ENCODE data around the gene IL23R. TPM values are rescaled to one million over a fixed set of nuclear protein-coding genes. Genes with fewer than 3 reads are reported as not detected.

IL23R gene, protein sequence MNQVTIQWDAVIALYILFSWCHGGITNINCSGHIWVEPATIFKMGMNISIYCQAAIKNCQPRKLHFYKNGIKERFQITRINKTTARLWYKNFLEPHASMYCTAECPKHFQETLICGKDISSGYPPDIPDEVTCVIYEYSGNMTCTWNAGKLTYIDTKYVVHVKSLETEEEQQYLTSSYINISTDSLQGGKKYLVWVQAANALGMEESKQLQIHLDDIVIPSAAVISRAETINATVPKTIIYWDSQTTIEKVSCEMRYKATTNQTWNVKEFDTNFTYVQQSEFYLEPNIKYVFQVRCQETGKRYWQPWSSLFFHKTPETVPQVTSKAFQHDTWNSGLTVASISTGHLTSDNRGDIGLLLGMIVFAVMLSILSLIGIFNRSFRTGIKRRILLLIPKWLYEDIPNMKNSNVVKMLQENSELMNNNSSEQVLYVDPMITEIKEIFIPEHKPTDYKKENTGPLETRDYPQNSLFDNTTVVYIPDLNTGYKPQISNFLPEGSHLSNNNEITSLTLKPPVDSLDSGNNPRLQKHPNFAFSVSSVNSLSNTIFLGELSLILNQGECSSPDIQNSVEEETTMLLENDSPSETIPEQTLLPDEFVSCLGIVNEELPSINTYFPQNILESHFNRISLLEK
- total RNA-seq, result not detected in 2 replicates

DNA sequence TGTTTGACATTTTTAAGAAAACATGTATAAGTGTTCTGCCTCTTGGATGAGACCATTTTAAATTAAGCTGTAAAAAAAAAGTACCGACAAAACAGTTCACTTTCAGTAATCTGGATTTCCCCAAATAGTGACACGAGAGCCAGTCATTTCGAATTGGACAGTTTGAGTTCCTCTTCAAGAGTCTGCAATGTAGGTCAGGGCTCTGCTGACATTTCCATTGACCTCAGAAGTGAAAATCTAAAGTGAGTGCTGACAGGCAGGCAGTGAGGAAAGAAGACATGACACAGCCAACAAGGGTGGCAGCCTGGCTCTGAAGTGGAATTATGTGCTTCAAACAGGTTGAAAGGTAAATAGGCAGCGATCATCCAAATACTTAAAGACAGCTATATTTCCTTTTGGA, at the start of gene IL23R:
Gene IL23R, plus strand, starts transcription at position 259 of the 400 bp plus-strand sequence. CDS start 1,667 bp downstream, outside the sequence.

DNA sequence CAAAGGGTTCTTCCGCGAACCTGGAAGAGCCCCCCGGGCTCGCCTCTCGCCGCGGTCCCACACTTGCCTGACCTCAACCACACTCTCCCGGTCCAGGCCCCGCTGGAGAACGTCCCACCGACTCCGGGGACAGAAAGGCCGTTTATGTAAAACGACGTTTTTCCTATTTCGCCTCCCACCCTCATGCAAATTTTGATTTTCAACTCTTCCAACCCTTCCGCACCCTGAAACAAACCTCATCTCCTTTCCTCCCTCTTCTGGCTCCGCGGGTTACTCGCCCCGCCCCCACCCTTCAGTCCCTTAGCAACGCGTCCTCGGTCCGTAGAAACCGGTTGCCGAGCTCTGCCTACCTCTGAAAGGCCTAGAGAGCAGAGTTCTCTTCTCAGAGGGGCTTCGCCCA, 31.6 kb upstream of the IL23R start, which contains the start of gene C1orf141:
Gene C1orf141, minus strand, starts transcription at position 276 of the 400 bp plus-strand sequence. CDS start 7,730 bp downstream, outside the sequence.

DNA sequence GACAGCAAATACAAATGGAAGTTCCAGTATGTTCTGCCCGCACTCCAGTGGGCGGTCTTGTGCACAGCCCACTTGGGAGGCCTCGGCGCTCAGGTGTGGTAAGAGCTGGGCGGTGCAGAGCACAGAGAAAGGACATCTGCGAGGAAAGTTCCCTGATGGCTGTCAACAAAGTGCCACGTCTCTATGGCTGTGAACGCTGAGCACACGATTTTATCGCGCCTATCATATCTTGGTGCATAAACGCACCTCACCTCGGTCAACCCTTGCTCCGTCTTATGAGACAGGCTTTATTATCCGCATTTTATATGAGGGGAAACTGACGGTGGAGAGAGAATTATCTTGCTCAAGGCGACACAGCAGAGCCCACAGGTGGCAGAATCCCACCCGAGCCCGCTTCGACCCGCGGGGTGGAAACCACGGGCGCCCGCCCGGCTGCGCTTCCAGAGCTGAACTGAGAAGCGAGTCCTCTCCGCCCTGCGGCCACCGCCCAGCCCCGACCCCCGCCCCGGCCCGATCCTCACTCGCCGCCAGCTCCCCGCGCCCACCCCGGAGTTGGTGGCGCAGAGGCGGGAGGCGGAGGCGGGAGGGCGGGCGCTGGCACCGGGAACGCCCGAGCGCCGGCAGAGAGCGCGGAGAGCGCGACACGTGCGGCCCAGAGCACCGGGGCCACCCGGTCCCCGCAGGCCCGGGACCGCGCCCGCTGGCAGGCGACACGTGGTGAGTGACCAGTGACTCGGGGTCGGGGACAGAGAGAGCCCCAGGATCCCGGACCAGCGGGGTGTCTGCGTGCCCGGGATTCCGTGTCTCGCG, 141.2 kb downstream of the IL23R start, which contains the start of gene IL12RB2:
Gene IL12RB2, plus strand, starts transcription at position 623 of the 810 bp plus-strand sequence. CDS start 12,496 bp downstream, outside the sequence.

Other genes starting within 250 kb of the IL23R start
- 2.9 and 4.5 TPM in 2 replicates for gene DNAI4, start 241.6 kb upstream of the IL23R start, total RNA-seq
- 28.4 and 29.9 TPM in 2 replicates for gene MIER1, start 241.5 kb upstream of the IL23R start, total RNA-seq
- gene SLC35D1, start 112.3 kb upstream of the IL23R start, total RNA-seq, result 3.4 and 5.4 TPM in 2 replicates
- not detected in 2 replicates for gene C1orf141, start 31.5 kb upstream of the IL23R start, total RNA-seq
- gene IL12RB2, start 141.4 kb downstream of the IL23R start, total RNA-seq, result 0.11 TPM in 1 of 2 replicates, not detected in the other